ENCODE measurements around the gene RPL35A.

Gene RPL35A

GRCh38 chr3:197996855-197997254, 46.9 kb downstream of the RPL35A start:
- no peak for ATAC-seq
- TF ChIP-seq ZNF565 (CRISPR knock-in tag; conservative IDR thresholded peaks at IDR 0.05; ENCODE audit: low read depth) (no peak), CREB5 (CRISPR knock-in tag; IDR thresholded peaks at IDR 0.05; ENCODE audit: low read depth) (no peak), ZFP3 (CRISPR knock-in tag; IDR thresholded peaks at IDR 0.05) (no peak), ISL1 (CRISPR knock-in tag; IDR thresholded peaks at IDR 0.05) (no peak), TCF4 (CRISPR knock-in tag; IDR thresholded peaks at IDR 0.05; ENCODE audit: borderline replicate concordance) (no peak)

GRCh38 chr3:197997936-197998335, 47.9 kb downstream of the RPL35A start:
- TF ChIP-seq PPARA (CRISPR knock-in tag; IDR thresholded peaks at IDR 0.05; ENCODE audit: borderline replicate concordance), result no peak
- TF ChIP-seq TCF4 (CRISPR knock-in tag; IDR thresholded peaks at IDR 0.05; ENCODE audit: borderline replicate concordance), result no peak
- no peak for TF ChIP-seq ZC3H10 (CRISPR knock-in tag; IDR thresholded peaks at IDR 0.05)
- TF ChIP-seq TSHZ2 (CRISPR knock-in tag; IDR thresholded peaks at IDR 0.05), result no peak
- no peak for TF ChIP-seq ZFP3 (CRISPR knock-in tag; IDR thresholded peaks at IDR 0.05)
- no peak for TF ChIP-seq CSRNP3 (CRISPR knock-in tag; IDR thresholded peaks at IDR 0.05)
- TF ChIP-seq BACH2 (CRISPR knock-in tag; IDR thresholded peaks at IDR 0.05; ENCODE audit: borderline replicate concordance), result no peak
- TF ChIP-seq POU6F1 (CRISPR knock-in tag; IDR thresholded peaks at IDR 0.05; ENCODE audit: borderline replicate concordance, low read depth), result no peak
- no peak for TF ChIP-seq SNAI2 (CRISPR knock-in tag; IDR thresholded peaks at IDR 0.05)
- no peak for TF ChIP-seq PATZ1 (CRISPR knock-in tag; IDR thresholded peaks at IDR 0.05; ENCODE audit: borderline replicate concordance)
- no peak for TF ChIP-seq CREB5 (CRISPR knock-in tag; IDR thresholded peaks at IDR 0.05; ENCODE audit: low read depth)
- TF ChIP-seq TOX (CRISPR knock-in tag; IDR thresholded peaks at IDR 0.05; ENCODE audit: borderline replicate concordance), result no peak
- no peak for TF ChIP-seq CSDC2 (CRISPR knock-in tag; IDR thresholded peaks at IDR 0.05)
- no peak for TF ChIP-seq ESRRG (CRISPR knock-in tag; IDR thresholded peaks at IDR 0.05)
- no peak for TF ChIP-seq ZNF565 (CRISPR knock-in tag; conservative IDR thresholded peaks at IDR 0.05; ENCODE audit: low read depth)
- TF ChIP-seq ZNF70 (CRISPR knock-in tag; IDR thresholded peaks at IDR 0.05), result no peak
- TF ChIP-seq ZFP30 (CRISPR knock-in tag; IDR thresholded peaks at IDR 0.05), result no peak
- TF ChIP-seq OSR1 (CRISPR knock-in tag; IDR thresholded peaks at IDR 0.05), result no peak
- no peak for ATAC-seq

All from SK-N-SH treated with all-trans-retinoic acid at 6 μM for 48 hours (cell line).